DOHH2 (cell line): Measurements from ENCODE around the gene WDR7.

Experiments used
- H3F3A ChIP-seq: fragments of 200-600 bp; sonication (generic), shearing (Covaris generic); 2 replicates; pipeline ENCODE4 v1.6.0; 2016; ENCODE audit warnings: antibody characterized with exemption, mild to moderate bottlenecking; ENCODE audit not compliant: control insufficient read depth, insufficient read depth
- H3K27ac ChIP-seq: fragments of 200-600 bp; sonication (generic); 2 replicates; pipeline ENCODE4 v1.5.1; 2014; ENCODE audit warnings: low read depth, mild to moderate bottlenecking, low read length, moderate library complexity
- H3K27me3 ChIP-seq: fragments of 200-600 bp; sonication (generic); 2 replicates; pipeline ENCODE4 v1.6.1; 2014; ENCODE audit warnings: mild to moderate bottlenecking, low read length, mixed read lengths; ENCODE audit not compliant: control insufficient read depth
- H3K36me3 ChIP-seq: fragments of 200-600 bp; sonication (generic); 2 replicates; pipeline ENCODE4 v1.6.1; 2014; ENCODE audit warnings: mild to moderate bottlenecking, low read length, moderate library complexity, mixed read lengths; ENCODE audit not compliant: control insufficient read depth
- H3K4me1 ChIP-seq: fragments of 200-600 bp; sonication (generic); 2 replicates; pipeline ENCODE4 v1.6.1; 2014; ENCODE audit warnings: mild to moderate bottlenecking, low read length, mixed read lengths; ENCODE audit not compliant: control insufficient read depth
- H3K4me2 ChIP-seq: fragments of 200-600 bp; sonication (generic); 2 replicates; pipeline ENCODE4 v1.6.0; 2014; ENCODE audit warnings: mild to moderate bottlenecking, low read length, moderate library complexity
- H3K4me3 ChIP-seq: fragments of 200-600 bp; sonication (generic); 2 replicates; pipeline ENCODE4 v1.5.1; 2014; ENCODE audit warnings: mild to moderate bottlenecking, low read length, mixed read lengths
- H3K79me2 ChIP-seq: fragments of 200-600 bp; sonication (generic); 2 replicates; pipeline ENCODE4 v1.6.1; 2014; ENCODE audit warnings: mild to moderate bottlenecking, low read length, mixed read lengths; ENCODE audit not compliant: control insufficient read depth
- H3K9me2 ChIP-seq: fragments of 200-600 bp; sonication (generic); replicated peaks from 2 replicates; pipeline ENCODE4 v1.6.1; 2014; ENCODE audit warnings: mild to moderate bottlenecking, low read length, mixed read lengths; ENCODE audit not compliant: control insufficient read depth
- H3K9me3 ChIP-seq: fragments of 200-600 bp; sonication (generic); 2 replicates; pipeline ENCODE4 v1.6.1; 2014; ENCODE audit warnings: antibody characterized with exemption, low read length, mixed read lengths; ENCODE audit not compliant: control insufficient read depth, insufficient read depth
- H4K20me1 ChIP-seq: fragments of 200-600 bp; sonication (generic); 2 replicates; pipeline ENCODE4 v1.6.0; 2014; ENCODE audit warnings: low read depth, mild to moderate bottlenecking, antibody characterized with exemption, low read length, moderate library complexity; ENCODE audit not compliant: control insufficient read depth, insufficient read depth
- EZH2phosphoT487 ChIP-seq: fragments of 200-600 bp; sonication (generic); IDR thresholded peaks from 2 replicates; pipeline ENCODE4 v1.6.1; 2017; ENCODE audit warnings: borderline replicate concordance, mild to moderate bottlenecking, antibody characterized with exemption, low read length, moderate library complexity, mixed read lengths
- TF ChIP-seq, protein P1 (sequence below): fragments of 200-600 bp; sonication (generic); IDR thresholded peaks from one replicate; pipeline ENCODE4 v1.5.1; 2014; ENCODE audit warnings: antibody characterized with exemption, mild to moderate bottlenecking, low read depth, low read length; ENCODE audit not compliant: poor library complexity, severe bottlenecking

The WDR7 gene

DNA sequence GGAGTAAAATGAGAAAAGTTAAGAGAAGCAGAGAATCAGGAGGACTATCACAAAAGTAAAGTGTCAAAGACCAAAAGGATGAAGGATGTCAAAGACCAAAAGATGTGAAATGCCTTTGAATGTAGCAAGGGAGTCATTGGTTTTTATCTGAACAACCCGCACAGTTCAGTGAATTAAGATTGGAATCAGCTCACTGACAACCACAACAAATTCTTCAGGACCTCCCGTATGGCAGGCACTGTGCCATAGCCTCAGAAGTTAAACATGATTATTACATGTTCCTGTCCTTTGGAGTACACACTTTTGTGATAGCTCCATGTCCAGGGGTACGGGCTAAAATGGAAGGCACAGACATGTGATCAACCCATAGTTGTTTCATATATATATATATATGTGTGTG lies 7.8 kb upstream of the WDR7 start:
- Histone ChIP-seq H3K4me1 (peaks cover 11% of the 10 kb centered on the region), H3K9me3 (no peaks in the 10 kb centered on the region), H3F3A (peaks cover 3% of the 10 kb centered on the region; the same call in 1 of the 2 replicates), H3K27me3 (no peaks in the 10 kb centered on the region), H3K4me3 (no peak overlapping the region), H3K36me3 (no peaks in the 10 kb centered on the region; the same call in 1 of the 2 replicates), H3K9me2 (no peaks in the 10 kb centered on the region), H3K27ac (no peak overlapping the region), H3K79me2 (peaks cover 3% of the 10 kb centered on the region), H3K4me2 (no peak overlapping the region), H4K20me1 (no peaks in the 10 kb centered on the region)
- TF ChIP-seq EZH2phosphoT487, result no peak
- TF ChIP-seq, protein P1, sequence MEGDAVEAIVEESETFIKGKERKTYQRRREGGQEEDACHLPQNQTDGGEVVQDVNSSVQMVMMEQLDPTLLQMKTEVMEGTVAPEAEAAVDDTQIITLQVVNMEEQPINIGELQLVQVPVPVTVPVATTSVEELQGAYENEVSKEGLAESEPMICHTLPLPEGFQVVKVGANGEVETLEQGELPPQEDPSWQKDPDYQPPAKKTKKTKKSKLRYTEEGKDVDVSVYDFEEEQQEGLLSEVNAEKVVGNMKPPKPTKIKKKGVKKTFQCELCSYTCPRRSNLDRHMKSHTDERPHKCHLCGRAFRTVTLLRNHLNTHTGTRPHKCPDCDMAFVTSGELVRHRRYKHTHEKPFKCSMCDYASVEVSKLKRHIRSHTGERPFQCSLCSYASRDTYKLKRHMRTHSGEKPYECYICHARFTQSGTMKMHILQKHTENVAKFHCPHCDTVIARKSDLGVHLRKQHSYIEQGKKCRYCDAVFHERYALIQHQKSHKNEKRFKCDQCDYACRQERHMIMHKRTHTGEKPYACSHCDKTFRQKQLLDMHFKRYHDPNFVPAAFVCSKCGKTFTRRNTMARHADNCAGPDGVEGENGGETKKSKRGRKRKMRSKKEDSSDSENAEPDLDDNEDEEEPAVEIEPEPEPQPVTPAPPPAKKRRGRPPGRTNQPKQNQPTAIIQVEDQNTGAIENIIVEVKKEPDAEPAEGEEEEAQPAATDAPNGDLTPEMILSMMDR, result no peak

DNA sequence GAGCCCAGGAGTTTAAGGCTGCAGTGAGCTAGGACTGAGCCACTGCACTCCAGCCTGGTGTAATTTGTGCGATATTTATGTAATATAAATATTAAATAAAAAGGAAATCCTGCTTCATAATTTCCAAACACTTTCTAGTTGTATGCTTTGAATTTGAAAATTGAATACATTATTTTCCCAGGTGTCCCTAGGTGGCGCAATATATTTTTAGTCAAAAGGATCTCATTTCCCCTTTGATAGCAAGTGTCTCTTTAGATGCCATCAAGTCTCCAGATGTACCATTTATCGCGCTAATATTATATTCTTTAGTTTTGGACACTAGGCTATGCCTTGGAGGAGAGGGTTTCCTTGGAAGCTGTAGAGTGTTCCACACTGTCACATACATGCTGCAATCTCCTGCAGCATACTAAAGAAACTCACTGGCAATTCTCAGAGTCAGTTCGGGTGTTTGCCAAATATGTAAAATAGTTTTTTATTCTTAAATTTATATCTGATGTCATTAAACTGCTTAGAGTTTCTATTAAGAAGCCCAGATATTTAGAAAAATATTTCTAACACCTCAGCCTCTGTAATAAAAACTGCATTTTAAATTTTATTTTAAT lies 5.6 kb upstream of the WDR7 start:
- no peaks in the 10 kb centered on the region for H3K36me3 ChIP-seq
- no peak overlapping the region for H3K27ac ChIP-seq
- H3K27me3 ChIP-seq, result no peaks in the 10 kb centered on the region
- no peaks in the 10 kb centered on the region for H3K9me2 ChIP-seq
- H3K79me2 ChIP-seq, result no peaks in the 10 kb centered on the region
- no peaks in the 10 kb centered on the region for H3K9me3 ChIP-seq
- TF ChIP-seq, protein P1, result peak; percentile 55
- TF ChIP-seq EZH2phosphoT487, result no peak
- peak overlapping the region; percentile 48; the same call in 1 of the 2 replicates for H3K4me2 ChIP-seq
- peak overlapping the region; percentile 37 for H3K4me3 ChIP-seq
- H4K20me1 ChIP-seq, result no peaks in the 10 kb centered on the region
- H3F3A ChIP-seq, result no peaks in the 10 kb centered on the region
- H3K4me1 ChIP-seq, result peaks cover 10% of the 10 kb centered on the region

DNA sequence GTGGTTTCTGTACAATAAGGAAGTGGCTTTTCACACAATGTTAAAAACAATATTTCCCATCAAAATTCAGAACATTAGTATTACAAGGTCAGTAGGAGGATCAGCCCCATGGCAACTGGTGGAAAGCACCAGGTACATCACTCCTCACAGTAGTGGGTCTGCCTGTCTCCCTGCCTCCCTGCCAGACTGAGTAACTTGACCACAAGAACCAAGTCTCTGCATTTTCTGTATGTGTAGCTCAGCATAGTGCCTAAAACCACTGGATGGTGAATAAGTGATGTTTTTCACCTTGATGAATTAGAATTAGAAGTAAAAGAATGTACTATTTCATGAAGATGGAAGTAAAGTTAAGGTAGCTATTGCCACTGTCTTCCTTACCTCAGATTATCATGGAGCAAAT lies 4.1 kb upstream of the WDR7 start:
- H3K4me3 ChIP-seq, result no peak overlapping the region
- H3K27me3 ChIP-seq, result no peaks in the 10 kb centered on the region
- H3K9me2 ChIP-seq, result no peaks in the 10 kb centered on the region
- no peak overlapping the region for H3K4me2 ChIP-seq
- peaks cover 18% of the 10 kb centered on the region for H3K4me1 ChIP-seq
- TF ChIP-seq, protein P1, result no peak
- no peak for TF ChIP-seq EZH2phosphoT487
- peaks cover 4% of the 10 kb centered on the region; the same call in 1 of the 2 replicates for H3K36me3 ChIP-seq
- H3K79me2 ChIP-seq, result peaks cover 8% of the 10 kb centered on the region
- H3K9me3 ChIP-seq, result no peaks in the 10 kb centered on the region
- H3F3A ChIP-seq, result no peaks in the 10 kb centered on the region
- no peaks in the 10 kb centered on the region for H4K20me1 ChIP-seq
- H3K27ac ChIP-seq, result no peak overlapping the region
